GM19193 (cell line): Measurements from ENCODE around the gene MXRA8.

Source experiments
- POLR2A ChIP-seq: IDR thresholded peaks from 4 replicates; pipeline ENCODE4 v1.6.1; 2011; ENCODE audit not compliant: insufficient read depth, insufficient read length; ENCODE audit errors: extremely low read depth

MXRA8 gene

GRCh38 chr1:1325288-1326074 lies 32.9 kb downstream of the MXRA8 start:
- no peak for TF ChIP-seq POLR2A

GRCh38 chr1:1324524-1325287 lies 33.6 kb downstream of the MXRA8 start, which contains the start of the genes CPTP and INTS11:
Gene CPTP, plus strand, starts transcription at chr1:1324802. Its CDS starts 2,109 bp downstream, at chr1:1326911.
Gene INTS11, minus strand, starts transcription at chr1:1324660. Its CDS starts 52 bp downstream, at chr1:1324608.
- TF ChIP-seq POLR2A: peak; percentile 90

- no peak for TF ChIP-seq POLR2A
These were observed 34.3 kb downstream of the MXRA8 start for GRCh38 chr1:1324084-1324523.

GRCh38 chr1:1322952-1323351 lies 35.4 kb downstream of the MXRA8 start:
- no peak for TF ChIP-seq POLR2A

- no peak for TF ChIP-seq POLR2A
These were observed 35.9 kb downstream of the MXRA8 start for GRCh38 chr1:1322418-1322817.

GRCh38 chr1:1321477-1321876 lies 36.9 kb downstream of the MXRA8 start:
- TF ChIP-seq POLR2A: no peak

- no peak for TF ChIP-seq POLR2A
These were observed 37.5 kb downstream of the MXRA8 start for GRCh38 chr1:1320666-1321448.

GRCh38 chr1:1319646-1319941 lies 38.8 kb downstream of the MXRA8 start:
- no peak for TF ChIP-seq POLR2A

GRCh38 chr1:1318777-1319645 lies 39.3 kb downstream of the MXRA8 start:
- TF ChIP-seq POLR2A: no peak

- no peak for TF ChIP-seq POLR2A
These were observed 40.2 kb downstream of the MXRA8 start for GRCh38 chr1:1318131-1318652.

- no peak for TF ChIP-seq POLR2A
These were observed 40.9 kb downstream of the MXRA8 start for GRCh38 chr1:1317420-1317819.

- TF ChIP-seq POLR2A: no peak
These were observed 42.9 kb downstream of the MXRA8 start for GRCh38 chr1:1315435-1315954.

- no peak for TF ChIP-seq POLR2A
These were observed 43.5 kb downstream of the MXRA8 start for GRCh38 chr1:1314678-1315335.
